ENCODE data around the gene DNAJC15. TPM values are rescaled to one million over a fixed set of nuclear protein-coding genes. Genes with fewer than 3 reads are reported as not detected.
A peak's percentile ranks its signal among the peaks of the same experiment; 100 is the strongest.

DNAJC15 gene
- total RNA-seq, 1 donor from 2014 or later, result 4.7 TPM

GRCh38 chr13:42999491-42999890 lies 23.9 kb upstream of the DNAJC15 start:
- Histone ChIP-seq H3K4me3 (no peak overlapping the region), H3K4me1 (no peaks in the 10 kb centered on the region), H3K27me3 (no peaks in the 10 kb centered on the region), H3K27ac (no peak overlapping the region), H3K36me3 (no peaks in the 10 kb centered on the region), H3K9me3 (no peaks in the 10 kb centered on the region)
- intact Hi-C loops (cut with DNase I), result no loop called here
- DNase-seq (ENCODE audit: extremely low spot score in 2 of 2), result peak in 1 of 2 donors; percentile 62
- TF ChIP-seq CTCF (IDR thresholded peaks at IDR 0.05), result no peak
- TF ChIP-seq POLR2AphosphoS5 (IDR thresholded peaks at IDR 0.05; ENCODE audit: insufficient read depth in 1 of 2, low read depth in 1 of 2), result no peak
- TF ChIP-seq POLR2A (IDR thresholded peaks at IDR 0.05), result no peak

GRCh38 chr13:43000676-43001075 lies 22.7 kb upstream of the DNAJC15 start:
- DNase-seq (ENCODE audit: extremely low spot score in 2 of 2), result peak in 1 of 2 donors; percentile 16
- H3K27me3 ChIP-seq, result no peaks in the 10 kb centered on the region
- intact Hi-C loops (cut with DNase I), result no loop called here
- H3K36me3 ChIP-seq, result no peaks in the 10 kb centered on the region
- no peaks in the 10 kb centered on the region for H3K4me1 ChIP-seq
- no peaks in the 10 kb centered on the region for H3K9me3 ChIP-seq
- TF ChIP-seq CTCF (IDR thresholded peaks at IDR 0.05) (no peak), POLR2A (IDR thresholded peaks at IDR 0.05) (no peak), POLR2AphosphoS5 (IDR thresholded peaks at IDR 0.05; ENCODE audit: insufficient read depth in 1 of 2, low read depth in 1 of 2) (no peak)
- no peak overlapping the region for H3K27ac ChIP-seq
- H3K4me3 ChIP-seq, result no peak overlapping the region

- peak in 1 of 2 donors; percentile 16 for DNase-seq (ENCODE audit: extremely low spot score in 2 of 2)
- no peak for TF ChIP-seq POLR2AphosphoS5 (IDR thresholded peaks at IDR 0.05; ENCODE audit: insufficient read depth in 1 of 2, low read depth in 1 of 2)
- no peak for TF ChIP-seq POLR2A (IDR thresholded peaks at IDR 0.05)
- no peak for TF ChIP-seq CTCF (IDR thresholded peaks at IDR 0.05)
- Histone ChIP-seq H3K27me3 (no peaks in the 10 kb centered on the region), H3K4me3 (no peak overlapping the region), H3K9me3 (no peaks in the 10 kb centered on the region), H3K36me3 (no peaks in the 10 kb centered on the region), H3K27ac (no peak overlapping the region), H3K4me1 (no peaks in the 10 kb centered on the region)
- intact Hi-C loops (cut with DNase I), result no loop called here
Measured at GRCh38 chr13:43002021-43002420, 21.4 kb upstream of the DNAJC15 start.

GRCh38 chr13:43003010-43003409 lies 20.4 kb upstream of the DNAJC15 start:
- intact Hi-C loops (cut with DNase I), result no loop called here
- Histone ChIP-seq H3K36me3 (no peaks in the 10 kb centered on the region), H3K4me1 (no peaks in the 10 kb centered on the region), H3K4me3 (no peak overlapping the region), H3K9me3 (no peaks in the 10 kb centered on the region), H3K27me3 (no peaks in the 10 kb centered on the region), H3K27ac (no peak overlapping the region)
- no peak for DNase-seq (ENCODE audit: extremely low spot score in 2 of 2)
- no peak for TF ChIP-seq CTCF (IDR thresholded peaks at IDR 0.05)
- no peak for TF ChIP-seq POLR2A (IDR thresholded peaks at IDR 0.05)
- no peak for TF ChIP-seq POLR2AphosphoS5 (IDR thresholded peaks at IDR 0.05; ENCODE audit: insufficient read depth in 1 of 2, low read depth in 1 of 2)

- H3K27ac ChIP-seq, result no peak overlapping the region
- no peak overlapping the region for H3K4me3 ChIP-seq
- no peaks in the 10 kb centered on the region for H3K4me1 ChIP-seq
- H3K27me3 ChIP-seq, result no peaks in the 10 kb centered on the region
- intact Hi-C loops (cut with DNase I), result no loop called here
- H3K36me3 ChIP-seq, result no peaks in the 10 kb centered on the region
- TF ChIP-seq CTCF (IDR thresholded peaks at IDR 0.05) (no peak), POLR2AphosphoS5 (IDR thresholded peaks at IDR 0.05; ENCODE audit: insufficient read depth in 1 of 2, low read depth in 1 of 2) (no peak), POLR2A (IDR thresholded peaks at IDR 0.05) (no peak)
- H3K9me3 ChIP-seq, result no peaks in the 10 kb centered on the region
- DNase-seq (ENCODE audit: extremely low spot score in 2 of 2), result no peak
Measured at GRCh38 chr13:43003729-43004128, 19.7 kb upstream of the DNAJC15 start.
